Measurements from ENCODE around the gene SLC3A2. TPM values are rescaled to one million over a fixed set of nuclear protein-coding genes. Genes with fewer than 3 reads are reported as not detected.

SLC3A2 gene
- total RNA-seq, 2 experiments from 2014 or later = 231 to 234 TPM

GRCh38 chr11:62930157-62930556 is 49.5 kb downstream of the SLC3A2 start:
- no peaks in the 10 kb centered on the region for H3K9me3 Mint-ChIP-seq
- Histone ChIP-seq H3K36me3 (ENCODE audit: insufficient read depth, low read length) (no peaks in the 10 kb centered on the region), H3K9me3 (ENCODE audit: control insufficient read depth in 1 of 2, insufficient read depth in 1 of 2, low read length in 2 of 2) (peaks cover 0 to 22% of the 10 kb centered on the region in 2 experiments), H3K27me3 (ENCODE audit: control insufficient read depth in 1 of 2, insufficient read depth in 2 of 2, low read length in 2 of 2) (peaks cover 49 to 63% of the 10 kb centered on the region in 2 experiments), H3K4me3 (ENCODE audit: low read length) (no peak overlapping the region), H3K27ac (ENCODE audit: low read depth in 1 of 2, low read length in 2 of 2) (no peak overlapping the region), H3K4me1 (ENCODE audit: insufficient read depth, low read length) (peaks cover 23% of the 10 kb centered on the region)
- ChIA-PET POLR2A (no interaction called here), CTCF (interaction anchor here (0.9 kb wide), 1 partner anchor 8 kb away, joined by 3 read pairs; no protein-coding TSS in a partner anchor)
- intact Hi-C loops (cut with DNase I, micrococcal nuclease) = no loop called here
- ATAC-seq (ENCODE audit: poor library complexity) (no peak), DNase-seq (no peak)
- peaks cover 19% of the 10 kb centered on the region for H3K4me1 Mint-ChIP-seq (ENCODE audit: low read depth)
- H3K27me3 Mint-ChIP-seq = peaks cover 68% of the 10 kb centered on the region
- TF ChIP-seq CTCF (IDR thresholded peaks at IDR 0.05) = no peak
- H3K27ac Mint-ChIP-seq = no peak overlapping the region
- no peaks in the 10 kb centered on the region for H3K36me3 Mint-ChIP-seq (ENCODE audit: low read depth)
- H3K4me3 Mint-ChIP-seq = no peak overlapping the region

GRCh38 chr11:62930666-62931065 is 50.0 kb downstream of the SLC3A2 start:
- Mint-ChIP-seq H3K36me3 (ENCODE audit: low read depth) (no peaks in the 10 kb centered on the region), H3K9me3 (no peaks in the 10 kb centered on the region), H3K27me3 (peaks cover 62% of the 10 kb centered on the region), H3K27ac (no peak overlapping the region), H3K4me3 (no peak overlapping the region), H3K4me1 (ENCODE audit: low read depth) (peaks cover 14% of the 10 kb centered on the region)
- ChIA-PET CTCF (no interaction called here), POLR2A (no interaction called here)
- TF ChIP-seq CTCF (IDR thresholded peaks at IDR 0.05) = no peak
- peaks cover 44 to 58% of the 10 kb centered on the region in 2 experiments for H3K27me3 ChIP-seq (ENCODE audit: control insufficient read depth in 1 of 2, insufficient read depth in 2 of 2, low read length in 2 of 2)
- no peak overlapping the region for H3K27ac ChIP-seq (ENCODE audit: low read depth in 1 of 2, low read length in 2 of 2)
- no peak for DNase-seq
- no peak for ATAC-seq (ENCODE audit: poor library complexity)
- peaks cover 0 to 18% of the 10 kb centered on the region in 2 experiments for H3K9me3 ChIP-seq (ENCODE audit: control insufficient read depth in 1 of 2, insufficient read depth in 1 of 2, low read length in 2 of 2)
- no peak overlapping the region for H3K4me3 ChIP-seq (ENCODE audit: low read length)
- H3K4me1 ChIP-seq (ENCODE audit: insufficient read depth, low read length) = peaks cover 18% of the 10 kb centered on the region
- H3K36me3 ChIP-seq (ENCODE audit: insufficient read depth, low read length) = no peaks in the 10 kb centered on the region
- intact Hi-C loops (cut with DNase I, micrococcal nuclease) = no loop called here

- H3K4me3 ChIP-seq (ENCODE audit: low read length) = no peak overlapping the region
- ATAC-seq (ENCODE audit: poor library complexity) (no peak), DNase-seq (no peak)
- H3K27ac Mint-ChIP-seq = no peak overlapping the region
- H3K36me3 ChIP-seq (ENCODE audit: insufficient read depth, low read length) = no peaks in the 10 kb centered on the region
- H3K9me3 ChIP-seq (ENCODE audit: control insufficient read depth in 1 of 2, insufficient read depth in 1 of 2, low read length in 2 of 2) = peaks cover 0 to 8% of the 10 kb centered on the region in 2 experiments
- POLR2A ChIA-PET = no interaction called here
- peaks cover 6% of the 10 kb centered on the region for H3K4me1 Mint-ChIP-seq (ENCODE audit: low read depth)
- H3K4me3 Mint-ChIP-seq = no peak overlapping the region
- no peak overlapping the region for H3K27ac ChIP-seq (ENCODE audit: low read depth in 1 of 2, low read length in 2 of 2)
- peaks cover 7% of the 10 kb centered on the region for H3K4me1 ChIP-seq (ENCODE audit: insufficient read depth, low read length)
- no peaks in the 10 kb centered on the region for H3K36me3 Mint-ChIP-seq (ENCODE audit: low read depth)
- no peaks in the 10 kb centered on the region for H3K9me3 Mint-ChIP-seq
- peaks cover 33 to 48% of the 10 kb centered on the region in 2 experiments for H3K27me3 ChIP-seq (ENCODE audit: control insufficient read depth in 1 of 2, insufficient read depth in 2 of 2, low read length in 2 of 2)
- H3K27me3 Mint-ChIP-seq = peaks cover 52% of the 10 kb centered on the region
- CTCF ChIA-PET = no interaction called here
- TF ChIP-seq CTCF (IDR thresholded peaks at IDR 0.05) = no peak
- intact Hi-C loops (cut with DNase I, micrococcal nuclease) = no loop called here
These were observed 51.0 kb downstream of the SLC3A2 start for GRCh38 chr11:62931499-62932278.

All from CD4-positive, alpha-beta T cell (primary cell).